ENCODE data around the gene C20orf204. TPM values are rescaled to one million over a fixed set of nuclear protein-coding genes. Genes with fewer than 3 reads are reported as not detected.
"Not testable (repeated sequence)": the region's sequence is repeated elsewhere in the genome, so short reads cannot be mapped to it uniquely, and the experiment has no call there.

Gene C20orf204
- not detected for polyA plus RNA-seq

- Mint-ChIP-seq H3K4me3 (peak within 1 kb of the TSS in 1 of 4 donors; percentile 67), H3K27ac (peak within 1 kb of the TSS in 2 of 3 donors; percentile 58 to 92), H3K4me1 (peaks cover 2 to 8% (median 5%) of the 10 kb centered on the region in 3 donors), H3K36me3 (no peaks in the 10 kb centered on the region), H3K9me3 (no peaks in the 10 kb centered on the region), H3K27me3 (peaks cover 9% of the 10 kb centered on the region)
These were observed at the start of gene C20orf204 for GRCh38 chr20:64035933-64036345. Gene C20orf204, plus strand, starts transcription at chr20:64036182. Its CDS starts 142 bp downstream, at chr20:64036324.

- Mint-ChIP-seq H3K4me3 (no peak overlapping the region), H3K27ac (peak overlapping the region in 1 of 3 donors; percentile 41), H3K4me1 (peaks cover 4 to 5% (median 5%) of the 10 kb centered on the region in 3 donors), H3K27me3 (no peaks in the 10 kb centered on the region), H3K36me3 (peaks cover 8% of the 10 kb centered on the region), H3K9me3 (no peaks in the 10 kb centered on the region)
These were observed 35.1 kb upstream of the C20orf204 start for GRCh38 chr20:64000906-64001305.

- peaks cover 8% of the 10 kb centered on the region for H3K36me3 Mint-ChIP-seq
- H3K27ac Mint-ChIP-seq = peak overlapping the region in 1 of 3 donors; percentile 41
- peaks cover 4 to 5% (median 5%) of the 10 kb centered on the region in 3 donors for H3K4me1 Mint-ChIP-seq
- H3K4me3 Mint-ChIP-seq = no peak overlapping the region
- H3K9me3 Mint-ChIP-seq = no peaks in the 10 kb centered on the region
- H3K27me3 Mint-ChIP-seq = no peaks in the 10 kb centered on the region
These were observed 34.4 kb upstream of the C20orf204 start for GRCh38 chr20:64001607-64002011.

- Mint-ChIP-seq H3K27me3 (no peaks in the 10 kb centered on the region), H3K9me3 (no peaks in the 10 kb centered on the region), H3K4me1 (peaks cover 4 to 7% (median 5%) of the 10 kb centered on the region in 3 donors), H3K27ac (no peak overlapping the region), H3K4me3 (no peak overlapping the region), H3K36me3 (peaks cover 12% of the 10 kb centered on the region)
These were observed 31.8 kb upstream of the C20orf204 start for GRCh38 chr20:64003960-64004725.

GRCh38 chr20:64005394-64005793, 30.6 kb upstream of the C20orf204 start:
- Mint-ChIP-seq H3K27ac (no peak overlapping the region), H3K4me1 (peaks cover 4 to 7% (median 5%) of the 10 kb centered on the region in 3 donors), H3K9me3 (no peaks in the 10 kb centered on the region), H3K4me3 (no peak overlapping the region), H3K36me3 (peaks cover 19% of the 10 kb centered on the region), H3K27me3 (no peaks in the 10 kb centered on the region)

- peaks cover 4 to 7% (median 5%) of the 10 kb centered on the region in 3 donors for H3K4me1 Mint-ChIP-seq
- no peak overlapping the region for H3K27ac Mint-ChIP-seq
- H3K27me3 Mint-ChIP-seq = no peaks in the 10 kb centered on the region
- peaks cover 19% of the 10 kb centered on the region for H3K36me3 Mint-ChIP-seq
- no peak overlapping the region for H3K4me3 Mint-ChIP-seq
- no peaks in the 10 kb centered on the region for H3K9me3 Mint-ChIP-seq
These were observed 29.5 kb upstream of the C20orf204 start for GRCh38 chr20:64006490-64006889.

GRCh38 chr20:64006902-64007301, 29.1 kb upstream of the C20orf204 start:
- no peaks in the 10 kb centered on the region for H3K9me3 Mint-ChIP-seq
- H3K4me1 Mint-ChIP-seq = peaks cover 3 to 7% (median 4%) of the 10 kb centered on the region in 3 donors
- no peak overlapping the region for H3K4me3 Mint-ChIP-seq
- H3K27me3 Mint-ChIP-seq = no peaks in the 10 kb centered on the region
- H3K36me3 Mint-ChIP-seq = peaks cover 16% of the 10 kb centered on the region
- H3K27ac Mint-ChIP-seq = no peak overlapping the region

- Mint-ChIP-seq H3K27me3 (no peaks in the 10 kb centered on the region), H3K27ac (peak overlapping the region in 1 of 3 donors; percentile 90), H3K4me3 (peak overlapping the region in 1 of 4 donors; percentile 49), H3K4me1 (peaks cover 0 to 5% (median 0%) of the 10 kb centered on the region in 3 donors), H3K36me3 (peaks cover 19% of the 10 kb centered on the region), H3K9me3 (no peaks in the 10 kb centered on the region)
These were observed 26.1 kb upstream of the C20orf204 start for GRCh38 chr20:64009811-64010387.

- H3K4me3 Mint-ChIP-seq = no peak overlapping the region
- H3K27me3 Mint-ChIP-seq = no peaks in the 10 kb centered on the region
- H3K27ac Mint-ChIP-seq = peak overlapping the region in 1 of 3 donors; percentile 39
- H3K36me3 Mint-ChIP-seq = peaks cover 20% of the 10 kb centered on the region
- no peaks in the 10 kb centered on the region for H3K9me3 Mint-ChIP-seq
- H3K4me1 Mint-ChIP-seq = peaks cover 0 to 5% (median 0%) of the 10 kb centered on the region in 3 donors
These were observed 25.2 kb upstream of the C20orf204 start for GRCh38 chr20:64010711-64011237.

- Mint-ChIP-seq H3K36me3 (peaks cover 20% of the 10 kb centered on the region), H3K4me1 (peaks cover 0 to 5% (median 0%) of the 10 kb centered on the region in 3 donors), H3K4me3 (no peak overlapping the region), H3K27me3 (no peaks in the 10 kb centered on the region), H3K27ac (peak overlapping the region in 1 of 3 donors; percentile 16), H3K9me3 (no peaks in the 10 kb centered on the region)
These were observed 24.6 kb upstream of the C20orf204 start for GRCh38 chr20:64011366-64011779.

GRCh38 chr20:64012385-64013154, 23.4 kb upstream of the C20orf204 start:
- H3K27ac Mint-ChIP-seq = peak overlapping the region in 1 of 3 donors; percentile 84
- not testable (repeated sequence) for H3K27me3 Mint-ChIP-seq, H3K4me1 Mint-ChIP-seq, H3K9me3 Mint-ChIP-seq
- peaks cover 22% of the 10 kb centered on the region for H3K36me3 Mint-ChIP-seq
- peak overlapping the region in 2 of 4 donors; percentile 57 to 63 for H3K4me3 Mint-ChIP-seq

GRCh38 chr20:64015635-64016034, 20.3 kb upstream of the C20orf204 start:
- peaks cover 12% of the 10 kb centered on the region for H3K36me3 Mint-ChIP-seq

GRCh38 chr20:64021124-64021975, 14.6 kb upstream of the C20orf204 start:
- Mint-ChIP-seq H3K36me3 (peaks cover 11% of the 10 kb centered on the region), H3K4me1 (no peaks in the 10 kb centered on the region), H3K27me3 (no peaks in the 10 kb centered on the region), H3K4me3 (no peak overlapping the region), H3K9me3 (no peaks in the 10 kb centered on the region), H3K27ac (no peak overlapping the region)

More at GRCh38 chr20:64015635-64016034, 20.3 kb upstream of the C20orf204 start:
- Mint-ChIP-seq H3K4me3 (no peak overlapping the region), H3K4me1 (peaks cover 0 to 2% (median 0%) of the 10 kb centered on the region in 3 donors), H3K27me3 (no peaks in the 10 kb centered on the region), H3K9me3 (no peaks in the 10 kb centered on the region), H3K27ac (no peak overlapping the region)
